GM10248 (cell line): Measurements from ENCODE around the gene ATP2C1.

Source experiments
- CTCF ChIA-PET: fragments of 300-600 bp; sonication (Branson Sonifier 250); formaldehyde crosslinking; extraction: SDS; loops from one replicate; lab custom pipeline; 2021; ENCODE audit warnings: antibody characterized with exemption; lab: Yijun Ruan, JAX
- POLR2A ChIA-PET: fragments of 350-650 bp; sonication (Branson Sonifier 250); formaldehyde crosslinking; extraction: SDS; loops from one replicate; lab custom pipeline; 2020; ENCODE audit warnings: antibody characterized with exemption; lab: Yijun Ruan, JAX
- DNase-seq: peaks from one replicate; pipeline ENCODE4 v3.0.0; 2012; ENCODE audit errors: extremely low spot score
- CTCF ChIP-seq: IDR thresholded peaks from 2 replicates; pipeline ENCODE4 v1.5.1; 2012; ENCODE audit warnings: mild to moderate bottlenecking, low read depth; ENCODE audit errors: extremely low read depth, missing control alignments, control extremely low read depth

ATP2C1 gene

GRCh38 chr3:130901463-130902204 lies 7.8 kb downstream of the ATP2C1 start:
- no peak for TF ChIP-seq CTCF
- ChIA-PET POLR2A (interaction anchor here (0.7 kb wide), 1 partner anchor 44 kb away, joined by 3 read pairs; no protein-coding TSS in a partner anchor), CTCF (interaction anchor here (0.8 kb wide), 1 partner anchor 14 kb away, joined by 3 read pairs; no protein-coding TSS in a partner anchor)
- DNase-seq, result no peak

- DNase-seq, result no peak
- CTCF ChIA-PET, result interaction anchor here (0.9 to 1.0 kb wide), 2 partner anchors 9 to 10 kb away, joined by 4 read pairs; partner anchors contain the start of gene ATP2C1
- POLR2A ChIA-PET, result no interaction called here
- no peak for TF ChIP-seq CTCF
Observed at GRCh38 chr3:130903412-130903908, 9.6 kb downstream of the ATP2C1 start.

- no peak for TF ChIP-seq CTCF
- ChIA-PET POLR2A (no interaction called here), CTCF (no interaction called here)
- DNase-seq, result no peak
Observed at GRCh38 chr3:130904491-130904890, 10.6 kb downstream of the ATP2C1 start.

GRCh38 chr3:130905551-130905950 lies 11.7 kb downstream of the ATP2C1 start:
- TF ChIP-seq CTCF, result no peak
- ChIA-PET POLR2A (no interaction called here), CTCF (interaction anchor here (0.7 kb wide), 1 partner anchor 15 kb away, joined by 3 read pairs; no protein-coding TSS in a partner anchor)
- no peak for DNase-seq

- TF ChIP-seq CTCF, result no peak
- ChIA-PET POLR2A (no interaction called here), CTCF (interaction anchor here (0.7 kb wide), 1 partner anchor 14 kb away, joined by 3 read pairs; no protein-coding TSS in a partner anchor)
- DNase-seq, result no peak
Observed at GRCh38 chr3:130906374-130906995, 12.6 kb downstream of the ATP2C1 start.

GRCh38 chr3:130907500-130907899 lies 13.6 kb downstream of the ATP2C1 start:
- DNase-seq, result no peak
- CTCF ChIA-PET, result no interaction called here
- POLR2A ChIA-PET, result no interaction called here
- no peak for TF ChIP-seq CTCF
